ENCODE data around the gene DGKD.

Gene DGKD

GRCh38 chr2:233433029-233433428 is 78.7 kb downstream of the DGKD start:
- DNase-seq = no peak

- DNase-seq = no peak
Observed at GRCh38 chr2:233433794-233434193, 79.5 kb downstream of the DGKD start.

- no peak for DNase-seq
Observed at GRCh38 chr2:233434666-233435330, 80.5 kb downstream of the DGKD start.

GRCh38 chr2:233435436-233436190 is 81.3 kb downstream of the DGKD start:
- DNase-seq = no peak

GRCh38 chr2:233436191-233436581 is 81.9 kb downstream of the DGKD start:
- DNase-seq = no peak

- DNase-seq = no peak
Observed at GRCh38 chr2:233436691-233437438, 82.6 kb downstream of the DGKD start.

GRCh38 chr2:233437439-233437955 is 83.2 kb downstream of the DGKD start:
- no peak for DNase-seq

- DNase-seq = no peak
Observed at GRCh38 chr2:233438573-233439147, 84.4 kb downstream of the DGKD start.

GRCh38 chr2:233439191-233439590 is 84.9 kb downstream of the DGKD start:
- DNase-seq = no peak

- no peak for DNase-seq
Observed at GRCh38 chr2:233440314-233440713, 86.0 kb downstream of the DGKD start.

- DNase-seq = no peak
Observed at GRCh38 chr2:233440714-233441113, 86.4 kb downstream of the DGKD start.

GRCh38 chr2:233441161-233442027 is 87.1 kb downstream of the DGKD start:
- no peak for DNase-seq

GRCh38 chr2:233442028-233442310 is 87.7 kb downstream of the DGKD start:
- no peak for DNase-seq

GRCh38 chr2:233443511-233444183 is 89.4 kb downstream of the DGKD start:
- peak; percentile 39 for DNase-seq

- DNase-seq = no peak
Observed at GRCh38 chr2:233444501-233444900, 90.2 kb downstream of the DGKD start.

- no peak for DNase-seq
Observed at GRCh38 chr2:233445152-233445830, 91.0 kb downstream of the DGKD start.

- no peak for DNase-seq
Observed at GRCh38 chr2:233446121-233446520, 91.8 kb downstream of the DGKD start.

GRCh38 chr2:233446606-233447305 is 92.5 kb downstream of the DGKD start:
- no peak for DNase-seq

- no peak for DNase-seq
Observed at GRCh38 chr2:233447506-233448219, 93.4 kb downstream of the DGKD start.

- DNase-seq = no peak
Observed at GRCh38 chr2:233448220-233448559, 93.9 kb downstream of the DGKD start.
